Dedifferentiated amniotic fluid mesenchymal stem cell (primary cell): ENCODE measurements around the gene HCRT.
"Not testable (repeated sequence)": the region's sequence is repeated elsewhere in the genome, so short reads cannot be mapped to it uniquely, and the experiment has no call there.

Source experiments
- DNase-seq: peaks from one replicate; pipeline ENCODE4 v3.0.0-alpha.2; 2016; ENCODE audit errors: extremely low spot score

The HCRT gene

GRCh38 chr17:42180411-42180921, 4.8 kb downstream of the HCRT start:
- DNase-seq, result no peak

GRCh38 chr17:42179911-42180410, 5.3 kb downstream of the HCRT start:
- DNase-seq, result no peak

GRCh38 chr17:42179335-42179734, 5.9 kb downstream of the HCRT start:
- no peak for DNase-seq

- DNase-seq, result no peak
These were observed 6.4 kb downstream of the HCRT start for GRCh38 chr17:42178817-42179216.

- no peak for DNase-seq
These were observed 7.6 kb downstream of the HCRT start for GRCh38 chr17:42177684-42178083.

GRCh38 chr17:42174126-42174783, 11.0 kb downstream of the HCRT start:
- DNase-seq, result no peak

- no peak for DNase-seq
These were observed 13.4 kb downstream of the HCRT start for GRCh38 chr17:42171831-42172230.

GRCh38 chr17:42169351-42169750, 15.9 kb downstream of the HCRT start:
- no peak for DNase-seq

GRCh38 chr17:42167807-42168206, 17.4 kb downstream of the HCRT start:
- no peak for DNase-seq

- no peak for DNase-seq
These were observed 19.0 kb downstream of the HCRT start for GRCh38 chr17:42166196-42166763.

GRCh38 chr17:42165751-42166150, 19.5 kb downstream of the HCRT start:
- DNase-seq, result no peak

- no peak for DNase-seq
These were observed 21.4 kb downstream of the HCRT start for GRCh38 chr17:42163696-42164407.

- DNase-seq, result no peak
These were observed 22.1 kb downstream of the HCRT start for GRCh38 chr17:42163113-42163512.

GRCh38 chr17:42160531-42160910, 24.7 kb downstream of the HCRT start:
- DNase-seq, result no peak

GRCh38 chr17:42159796-42160530, 25.3 kb downstream of the HCRT start:
- DNase-seq, result no peak

- no peak for DNase-seq
These were observed 29.6 kb downstream of the HCRT start for GRCh38 chr17:42155614-42156045.

- DNase-seq, result peak; percentile 16
These were observed 31.1 kb downstream of the HCRT start for GRCh38 chr17:42153919-42154742.

- no peak for DNase-seq
These were observed 38.2 kb downstream of the HCRT start for GRCh38 chr17:42146911-42147607.

GRCh38 chr17:42143138-42143537, 42.1 kb downstream of the HCRT start:
- DNase-seq, result not testable (repeated sequence)

GRCh38 chr17:42142371-42142896, 42.8 kb downstream of the HCRT start:
- DNase-seq, result peak; percentile 68
